Pancreas (tissue), 10 donors: Measurements from ENCODE around the gene CRMP1. TPM values are rescaled to one million over a fixed set of nuclear protein-coding genes. Genes with fewer than 3 reads are reported as not detected.

ENCODE experiments used
- ATAC-seq, 4 donors: fragments of 200-7000 bp; cut with Tn5 transposase; one replicate each; pipeline versions ENCODE4 v1.8.0 to v1.9.1; 2020; ENCODE audit warnings: mild to moderate bottlenecking in 4 of 4, moderate library complexity in 4 of 4
- DNase-seq, 6 donors: peaks; one replicate each; pipeline ENCODE4 v3.0.0-alpha.2; 2020
- FAIRE-seq: peaks from 2 replicates; lab custom pipeline; 2012; peaks lifted over from hg19 to GRCh38; lab: Jason Lieb, UNC
- H3K27ac ChIP-seq, 4 donors: fragments of 200-600 bp; sonication (generic); 1 replicate in 3 of 4; 2 replicates in 1 of 4; pipeline versions ENCODE4 v1.5.0 to v1.8.0; 2020
- H3K27me3 ChIP-seq, 4 donors: fragments of 200-600 bp; one replicate each; pipeline ENCODE4 v1.8.0; 2021
- H3K36me3 ChIP-seq, 3 donors: fragments of 200-600 bp; sonication (generic) in 1 of 3; one replicate each; pipeline versions ENCODE4 v1.5.0 to v1.8.0; 2020 to 2021
- H3K4me1 ChIP-seq, 3 donors: fragments of 200-600 bp; one replicate each; pipeline ENCODE4 v1.8.0; 2021
- H3K4me3 ChIP-seq, 4 donors: fragments of 200-600 bp; sonication (generic) in 2 of 4; one replicate each; pipeline versions ENCODE4 v1.5.0 to v1.8.0; 2020 to 2021
- H3K9me3 ChIP-seq, 4 donors: fragments of 200-600 bp; one replicate each; pipeline ENCODE4 v1.8.0; 2021
- CTCF ChIP-seq, 4 donors: fragments of 200-600 bp; sonication (generic) in 3 of 4; IDR thresholded peaks; one replicate each; pipeline versions ENCODE4 v1.5.0 to v1.8.0; 2021; ENCODE audit warnings: antibody characterized with exemption in 4 of 4
- WGBS, 2 donors: extraction: QIAGEN DNeasy Blood & Tissue Kit; methylation state at CpG; one replicate each; pipeline ENCODE4 v1.1.7; 2013; 5-methylcytosine and 5-hydroxymethylcytosine counted together
- intact Hi-C, 3 donors: fragments of 100-400 bp; cut with DNase I; formaldehyde crosslinking; loops; one replicate each; pipeline versions ENCODE4 v1.11.1 to v1.14.2; 2022
- polyA plus RNA-seq, 2 donors: library from polyadenylated mRNA; stranded (reverse); fragments of 200-250 nt; gene quantifications; one replicate each; pipeline ENCODE4 v1.2.3, GENCODE V29; 2013
- total RNA-seq, 6 donors: library from RNA; stranded (reverse); fragmentation: NEBNext Ultra II Directional in 4 of 6; extraction: Animal tissue kit (Norgen Biotek cat#: 25700) in 4 of 6; gene quantifications; one replicate each; pipeline versions ENCODE4 v1.2.1 to v1.2.4, GENCODE V29; 2021 to 2023
- donor health status: healthy with polysubstance abuse.
- donor health status: DM: no; HTN: no; CAD: no; lungs with moderate emphysema.
- donor health status: DM: no; HTN: no; CAD: no.
- donor health status: control.
- donor health status: control.
- donor health status: Bipolar disorder and iron deficiency.
- donor health status: DM: yes; HTN: yes; CAD: no.
- donor health status: DM: no; HTN: no; CAD: no.
- donor health status: DM: no; HTN: no; CAD: no.
- donor health status: DM: yes; HTN: yes; CAD: no.

The CRMP1 gene
- total and polyA plus RNA-seq, 8 donors = 0.69 to 21.4 (median 2.6) TPM

GRCh38 chr4:5933116-5933515, 40.2 kb upstream of the CRMP1 start:
- DNase-seq (no peak), ATAC-seq (no peak), FAIRE-seq (no peak)
- TF ChIP-seq CTCF (IDR thresholded peaks at IDR 0.05) = no peak
- H3K27ac ChIP-seq = no peak overlapping the region
- no peak overlapping the region for H3K4me3 ChIP-seq
- H3K27me3 ChIP-seq = no peaks in the 10 kb centered on the region
- H3K36me3 ChIP-seq = no peaks in the 10 kb centered on the region
- intact Hi-C loops = no loop called here
- no peaks in the 10 kb centered on the region for H3K9me3 ChIP-seq
- no peaks in the 10 kb centered on the region for H3K4me1 ChIP-seq
- 21 to 31% methylated on average over 4 of the region's 4 CpGs for WGBS, 2 donors

DNA sequence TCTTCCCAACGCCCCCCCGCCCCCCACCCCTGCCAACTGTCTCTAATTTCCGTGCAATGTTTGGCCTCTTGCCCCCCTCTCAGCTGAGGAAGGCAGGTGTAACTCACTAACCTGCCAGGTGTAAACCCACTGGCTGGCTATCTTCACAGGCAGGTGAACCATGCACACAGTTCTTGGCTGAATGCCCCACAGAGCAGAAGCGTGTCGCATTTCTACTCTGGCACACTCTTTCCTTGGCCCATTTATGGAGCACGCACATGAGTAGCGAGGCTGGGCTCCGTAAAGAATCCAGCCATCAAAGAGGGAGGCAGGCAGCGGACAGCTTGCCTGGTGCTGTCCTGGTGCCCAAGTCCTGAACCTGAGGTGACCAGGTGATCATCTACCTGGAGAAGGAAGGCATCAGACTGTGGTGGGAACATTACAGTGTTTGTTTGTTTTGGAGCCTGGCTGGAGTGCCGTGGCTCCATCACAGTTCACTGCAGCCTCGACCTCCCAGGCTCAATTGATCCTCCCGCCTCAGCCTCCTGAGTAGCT, 39.2 kb upstream of the CRMP1 start:
- Histone ChIP-seq H3K27me3 (no peaks in the 10 kb centered on the region), H3K27ac (no peak overlapping the region), H3K4me1 (no peaks in the 10 kb centered on the region), H3K9me3 (no peaks in the 10 kb centered on the region), H3K36me3 (no peaks in the 10 kb centered on the region), H3K4me3 (no peak overlapping the region)
- DNase-seq (no peak), FAIRE-seq (no peak), ATAC-seq (peak in 1 of 4 donors; percentile 48)
- TF ChIP-seq CTCF (IDR thresholded peaks at IDR 0.05) = no peak
- intact Hi-C loops = no loop called here
- WGBS, 2 donors = 30 to 32% methylated on average over 12 of the region's 12 CpGs

- 29 to 32% methylated on average over 9 of the region's 9 CpGs for WGBS, 2 donors
These were observed 38.6 kb upstream of the CRMP1 start for GRCh38 chr4:5931526-5931925.

DNA sequence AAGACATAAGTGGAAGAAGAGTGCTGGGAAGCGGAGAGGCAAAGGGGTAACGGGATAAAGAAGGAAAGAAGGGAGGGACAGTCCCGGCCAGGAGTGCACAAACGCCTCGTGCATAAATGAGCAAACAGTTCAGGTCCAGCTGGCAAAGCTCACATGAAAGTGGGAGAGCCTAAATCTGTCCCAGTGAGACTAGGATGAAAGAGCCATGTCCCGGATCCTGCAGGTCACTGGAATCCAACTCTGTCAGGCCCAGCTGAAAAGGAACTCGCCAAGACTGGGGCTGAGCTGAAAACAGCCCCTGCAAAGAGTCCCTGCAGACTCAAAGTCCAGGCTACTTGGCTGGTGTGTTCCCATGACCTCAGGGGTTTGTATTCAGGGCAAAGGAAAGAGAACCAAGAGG, 38.0 kb upstream of the CRMP1 start:
- no peaks in the 10 kb centered on the region for H3K9me3 ChIP-seq
- no peak for DNase-seq
- no peak overlapping the region for H3K27ac ChIP-seq
- H3K4me1 ChIP-seq = no peaks in the 10 kb centered on the region
- H3K4me3 ChIP-seq = no peak overlapping the region
- WGBS, 2 donors = 32 to 48% methylated on average over 7 of the region's 7 CpGs
- no peak for ATAC-seq
- H3K36me3 ChIP-seq = no peaks in the 10 kb centered on the region
- intact Hi-C loops = no loop called here
- TF ChIP-seq CTCF (IDR thresholded peaks at IDR 0.05) = no peak
- no peaks in the 10 kb centered on the region for H3K27me3 ChIP-seq
- no peak for FAIRE-seq

More at GRCh38 chr4:5931526-5931925, 38.6 kb upstream of the CRMP1 start:
- intact Hi-C loops = no loop called here
- no peak overlapping the region for H3K27ac ChIP-seq
- FAIRE-seq (no peak), DNase-seq (no peak), ATAC-seq (no peak)
- TF ChIP-seq CTCF (IDR thresholded peaks at IDR 0.05) = no peak
- no peaks in the 10 kb centered on the region for H3K27me3 ChIP-seq
- H3K4me3 ChIP-seq = no peak overlapping the region
- no peaks in the 10 kb centered on the region for H3K9me3 ChIP-seq
- no peaks in the 10 kb centered on the region for H3K36me3 ChIP-seq
- H3K4me1 ChIP-seq = no peaks in the 10 kb centered on the region

DNA sequence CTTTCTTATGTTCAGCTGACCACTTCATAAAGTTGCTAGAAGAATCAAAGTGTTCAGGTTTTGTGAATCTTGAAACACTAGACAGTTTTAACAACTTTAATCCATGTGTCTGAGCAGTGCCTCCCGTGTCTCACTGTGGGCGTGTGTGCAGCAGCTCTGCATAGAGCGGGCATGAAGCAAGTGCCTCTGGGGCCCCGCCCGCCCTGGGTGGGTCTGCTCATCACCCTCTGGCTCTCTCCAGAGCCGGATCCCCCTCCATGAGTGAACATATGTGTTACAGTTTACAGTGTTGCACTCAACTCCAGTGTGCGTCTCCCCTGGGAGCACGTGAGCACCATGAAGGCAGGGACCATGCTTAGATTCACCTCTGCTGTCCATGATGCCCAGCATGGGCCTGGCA, 37.6 kb upstream of the CRMP1 start:
- TF ChIP-seq CTCF (IDR thresholded peaks at IDR 0.05) = no peak
- Histone ChIP-seq H3K27me3 (no peaks in the 10 kb centered on the region), H3K4me1 (no peaks in the 10 kb centered on the region), H3K27ac (no peak overlapping the region), H3K36me3 (no peaks in the 10 kb centered on the region), H3K9me3 (no peaks in the 10 kb centered on the region), H3K4me3 (no peak overlapping the region)
- ATAC-seq = no peak
- no peak for FAIRE-seq
- no peak for DNase-seq
- 71 to 75% methylated on average over 8 of the region's 8 CpGs for WGBS, 2 donors
- intact Hi-C loops = no loop called here
